Epidermal melanocyte (primary cell): ENCODE data around the gene GLIS1.
"Not testable (repeated sequence)": the region's sequence is repeated elsewhere in the genome, so short reads cannot be mapped to it uniquely, and the experiment has no call there.

Experiments
- DNase-seq: peaks from one replicate; pipeline ENCODE4 v3.0.0; 2011; ENCODE audit warnings: low spot score; ENCODE audit not compliant: insufficient read length

Gene GLIS1

GRCh38 chr1:53739109-53739681 lies at the start of gene GLIS1:
Gene GLIS1 (minus strand): TSS chr1:53739164. CDS start chr1:53738064, 1,100 bp downstream.
- peak; percentile 88 for DNase-seq

GRCh38 chr1:53787655-53788054 lies 48.7 kb upstream of the GLIS1 start:
- DNase-seq: no peak

DNA sequence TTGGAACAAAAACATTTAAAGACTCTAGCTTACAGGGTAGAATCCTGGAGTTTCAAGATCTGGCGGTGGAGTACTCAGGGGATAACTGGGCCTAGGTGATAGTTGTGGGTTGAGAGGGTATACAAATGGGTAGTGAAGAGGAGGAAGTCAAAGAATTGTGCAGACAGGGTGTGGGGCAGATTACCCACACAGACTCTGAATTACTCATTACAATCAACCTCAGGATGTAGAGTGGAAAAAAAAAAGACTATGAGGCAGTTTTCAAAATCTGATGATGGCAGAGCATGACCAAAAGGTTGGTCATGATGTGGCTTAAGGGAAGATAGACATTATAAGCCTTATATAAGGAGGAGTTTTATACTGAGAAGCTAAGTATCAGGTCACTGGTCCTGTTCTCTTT lies 44.1 kb upstream of the GLIS1 start:
- no peak for DNase-seq

DNA sequence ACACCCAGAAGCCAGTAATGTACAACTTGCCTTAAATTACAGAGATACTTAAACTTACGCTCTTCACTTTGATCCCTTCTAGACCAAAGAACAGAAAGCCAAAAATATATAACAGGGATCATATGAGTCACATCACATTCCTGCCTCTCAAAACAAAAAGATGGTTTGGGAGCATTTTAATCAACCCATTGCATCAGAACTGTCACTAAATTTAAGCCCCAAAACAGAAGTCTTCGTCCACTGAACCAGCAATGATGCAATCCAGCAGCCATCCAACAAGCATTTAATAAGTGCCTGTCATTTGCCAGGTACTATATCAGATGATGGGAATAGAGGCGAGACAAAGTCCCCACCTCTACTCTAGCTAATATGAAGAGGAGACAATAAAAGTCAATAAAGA lies 42.7 kb upstream of the GLIS1 start:
- no peak for DNase-seq

DNA sequence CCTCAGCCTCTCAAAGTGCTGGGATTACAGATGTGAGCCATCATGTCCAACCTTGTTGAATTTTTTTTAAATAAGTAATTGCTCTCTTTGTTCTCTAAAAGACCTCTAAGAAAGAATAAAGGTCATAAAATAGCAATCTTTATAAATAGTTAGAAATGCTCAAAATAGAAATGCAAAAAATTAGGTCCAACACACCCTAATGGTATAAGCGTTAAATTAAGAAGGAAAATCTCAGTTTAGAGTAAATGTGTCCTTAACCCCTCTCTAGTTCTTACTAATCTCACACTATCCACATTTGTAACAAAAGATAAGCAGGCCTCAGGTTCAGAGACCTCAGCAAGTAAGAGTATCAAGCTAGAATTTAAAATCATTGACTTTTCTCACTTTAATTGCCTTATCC lies 38.3 kb upstream of the GLIS1 start:
- DNase-seq: no peak

GRCh38 chr1:53771648-53772047 lies 32.7 kb upstream of the GLIS1 start:
- no peak for DNase-seq

- no peak for DNase-seq
Observed at GRCh38 chr1:53769780-53770179, 30.8 kb upstream of the GLIS1 start.

- no peak for DNase-seq
Observed at GRCh38 chr1:53769184-53769583, 30.2 kb upstream of the GLIS1 start.

DNA sequence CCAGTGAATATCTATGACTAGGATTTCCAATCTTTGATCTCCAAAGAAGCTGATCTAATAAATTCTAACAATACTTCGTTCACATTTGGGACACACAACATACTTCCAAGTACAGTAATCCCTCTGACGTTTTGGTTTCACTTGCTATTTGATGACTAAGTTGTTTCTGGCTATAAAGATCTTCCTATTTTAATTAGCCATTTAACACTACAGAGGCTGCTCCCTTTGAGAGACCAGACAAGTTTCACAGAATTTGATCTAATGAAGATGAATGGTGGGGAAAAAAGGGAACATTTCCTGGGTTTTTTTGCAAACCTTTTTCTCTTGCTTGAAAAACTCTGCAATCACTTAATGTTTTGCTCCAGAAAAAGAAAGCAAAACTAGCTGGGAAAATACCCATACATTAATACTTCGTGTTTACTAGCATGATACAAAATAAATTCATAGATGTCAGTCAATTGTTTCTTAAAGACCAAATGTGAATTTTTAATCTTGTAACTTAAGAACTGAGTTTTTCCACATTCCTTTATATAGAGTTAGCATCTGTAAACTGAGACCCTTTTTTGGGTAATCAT lies 28.0 kb upstream of the GLIS1 start:
- no peak for DNase-seq

- DNase-seq: no peak
Observed at GRCh38 chr1:53766194-53766742, 27.3 kb upstream of the GLIS1 start.

DNA sequence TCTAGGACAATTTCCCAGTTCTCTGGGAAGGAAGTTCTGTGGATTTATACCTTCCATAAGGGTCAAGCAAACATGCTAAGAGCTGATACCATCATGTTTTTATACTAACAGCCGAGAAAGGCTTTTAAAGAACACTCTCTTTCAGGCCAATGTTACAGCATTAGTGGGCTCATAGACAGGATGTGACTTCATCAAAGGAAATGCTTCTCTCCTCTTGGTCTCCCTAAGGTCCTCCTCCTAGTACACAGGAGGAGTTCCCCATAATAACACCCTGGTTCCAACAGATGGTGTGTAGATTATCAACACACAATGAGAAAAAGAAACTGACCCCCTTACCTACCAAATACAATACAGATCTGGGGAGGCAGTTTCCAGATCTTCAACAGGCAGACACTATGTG lies 26.7 kb upstream of the GLIS1 start:
- DNase-seq: no peak

DNA sequence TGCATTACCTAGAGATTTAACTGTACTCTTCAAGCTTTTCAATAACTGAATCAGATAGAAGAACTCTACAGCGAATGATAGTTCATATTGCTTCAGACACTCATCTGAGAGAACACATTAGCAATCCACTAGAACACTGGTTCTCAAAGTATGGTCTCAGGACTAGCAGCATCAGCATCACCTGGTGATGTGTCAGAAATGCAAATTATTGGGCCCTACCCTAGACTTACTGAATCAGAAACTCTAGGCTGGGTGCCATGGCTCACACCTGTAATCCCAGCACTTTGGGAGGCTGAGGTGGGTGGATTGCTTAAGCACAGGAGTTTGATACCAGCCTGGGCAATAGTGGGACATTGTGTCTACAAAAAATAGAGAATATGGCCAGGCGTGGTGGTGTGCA lies 24.9 kb upstream of the GLIS1 start:
- no peak for DNase-seq

GRCh38 chr1:53763461-53763860 lies 24.5 kb upstream of the GLIS1 start:
- no peak for DNase-seq

DNA sequence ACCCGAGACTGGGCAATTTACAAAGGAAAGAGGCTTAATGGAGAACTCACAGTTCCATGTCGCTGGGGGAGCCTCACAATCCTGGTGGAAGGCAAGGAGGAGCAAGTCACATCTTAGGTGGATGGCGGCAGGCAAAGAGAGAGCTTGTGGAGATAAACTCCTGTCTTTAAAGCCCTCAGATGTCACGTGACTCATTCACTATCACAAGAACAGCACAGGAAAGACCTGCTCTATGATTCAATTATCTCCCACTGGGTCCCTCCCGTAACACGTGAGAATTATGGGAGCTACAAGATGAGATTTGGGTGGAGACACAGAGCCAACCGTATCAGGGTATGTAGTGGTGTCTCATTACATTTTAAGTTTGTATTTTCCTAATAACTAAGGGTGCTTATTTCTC lies 21.5 kb upstream of the GLIS1 start:
- not testable (repeated sequence) for DNase-seq

- DNase-seq: no peak
Observed at GRCh38 chr1:53755874-53756273, 16.9 kb upstream of the GLIS1 start.

DNA sequence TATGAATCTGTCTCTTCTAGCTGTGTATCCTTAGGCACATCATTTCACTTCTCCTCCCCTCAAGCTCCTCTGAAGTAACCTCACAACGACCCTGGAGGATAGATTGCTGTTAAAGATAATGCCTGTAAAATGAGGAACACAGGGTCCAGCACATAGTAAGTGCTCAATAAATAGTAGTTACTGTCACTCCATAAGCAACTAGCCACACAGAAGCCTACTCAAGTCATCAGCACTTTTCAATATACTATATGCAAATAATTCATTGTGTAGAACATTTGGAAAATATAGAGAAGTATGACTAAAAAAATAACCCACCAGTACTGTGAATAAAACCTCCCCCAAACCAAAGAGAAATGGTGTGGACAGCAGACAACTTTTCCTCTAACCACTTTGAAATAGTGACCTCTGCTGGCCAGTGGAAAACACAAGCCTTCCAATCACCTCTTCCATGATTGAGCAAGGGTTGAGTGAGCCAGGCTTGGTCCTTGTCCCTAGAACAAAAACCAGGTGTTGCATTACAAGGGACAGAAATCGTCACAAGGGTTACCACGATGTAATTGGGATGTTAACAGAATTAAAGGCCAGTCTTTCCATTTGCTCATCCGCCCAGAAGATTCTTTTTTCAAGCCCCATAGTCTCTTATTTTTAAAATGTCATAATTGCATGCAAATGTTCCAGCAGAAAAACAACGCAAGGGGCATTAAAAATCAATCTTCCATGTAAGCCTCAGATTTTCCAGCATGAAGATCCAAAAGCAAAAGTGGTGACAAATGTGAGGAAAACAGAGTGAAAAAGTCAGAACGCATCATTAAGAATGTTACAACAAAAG lies 15.7 kb upstream of the GLIS1 start:
- peak; percentile 57 for DNase-seq

DNA sequence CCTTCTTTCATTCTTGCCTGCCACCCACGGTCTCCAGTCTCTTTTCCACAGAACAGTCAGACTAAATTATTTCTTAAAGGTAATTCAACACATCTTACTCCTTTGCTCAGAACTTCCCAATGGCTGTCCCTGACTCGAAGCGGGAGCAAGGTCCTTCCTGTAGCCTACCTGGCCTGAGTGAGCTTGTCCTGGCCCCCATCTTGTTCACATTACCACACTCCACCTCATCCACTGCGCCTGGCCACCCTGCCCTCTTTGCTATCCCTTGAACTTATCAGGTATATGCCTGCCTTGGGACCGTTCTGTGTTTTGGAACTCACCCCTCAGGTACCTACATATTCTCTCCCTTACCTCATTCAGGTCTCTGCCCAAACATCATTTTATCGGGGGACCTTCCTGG lies 13.3 kb upstream of the GLIS1 start:
- DNase-seq: no peak

- DNase-seq: no peak
Observed at GRCh38 chr1:53747841-53748240, 8.9 kb upstream of the GLIS1 start.

GRCh38 chr1:53740621-53741105 lies 1.7 kb upstream of the GLIS1 start:
- DNase-seq: no peak

DNA sequence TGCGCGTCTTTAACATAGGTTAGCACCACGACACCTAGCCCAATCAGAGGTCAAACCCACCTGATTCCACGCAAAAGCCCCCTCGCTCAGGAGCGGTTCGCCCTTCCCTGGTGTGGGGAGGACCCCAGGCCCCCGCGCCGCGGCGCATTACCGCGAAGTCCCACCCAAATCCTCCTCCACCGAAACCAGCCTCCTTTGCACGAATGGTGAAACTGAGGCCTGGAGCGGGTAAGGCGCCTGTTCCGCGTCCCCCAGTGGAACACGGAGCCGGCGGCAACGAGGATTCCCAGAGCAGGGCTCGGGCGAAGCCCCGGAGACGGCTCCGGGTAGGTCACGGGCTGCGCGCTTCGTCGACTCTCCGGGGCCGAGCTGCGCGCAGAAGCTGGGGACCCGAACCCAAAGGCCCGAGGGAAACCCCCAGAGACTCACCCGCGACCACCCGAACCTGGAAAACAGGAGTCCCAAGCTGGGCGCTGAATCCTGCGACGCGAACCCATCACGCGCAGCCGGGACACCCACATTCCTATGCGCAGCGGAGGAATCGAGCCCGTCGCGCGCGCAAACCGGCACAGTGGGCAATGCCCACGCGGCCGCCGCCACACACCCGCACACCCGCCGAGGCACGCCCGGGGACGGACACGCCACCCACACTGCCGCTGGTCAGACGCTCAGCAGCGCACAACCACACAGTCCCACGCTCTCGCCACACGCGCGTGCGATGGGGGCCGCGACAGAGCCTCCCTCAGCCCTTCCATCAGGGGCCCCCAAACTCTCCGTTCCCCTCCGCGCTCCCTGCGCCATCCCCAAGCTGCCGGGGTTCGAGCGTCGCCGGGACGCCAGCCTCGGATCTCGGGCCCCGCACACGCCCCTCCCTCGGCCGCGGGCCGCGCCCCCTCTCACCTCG lies 507 bp downstream of the GLIS1 start:
- no peak for DNase-seq

DNA sequence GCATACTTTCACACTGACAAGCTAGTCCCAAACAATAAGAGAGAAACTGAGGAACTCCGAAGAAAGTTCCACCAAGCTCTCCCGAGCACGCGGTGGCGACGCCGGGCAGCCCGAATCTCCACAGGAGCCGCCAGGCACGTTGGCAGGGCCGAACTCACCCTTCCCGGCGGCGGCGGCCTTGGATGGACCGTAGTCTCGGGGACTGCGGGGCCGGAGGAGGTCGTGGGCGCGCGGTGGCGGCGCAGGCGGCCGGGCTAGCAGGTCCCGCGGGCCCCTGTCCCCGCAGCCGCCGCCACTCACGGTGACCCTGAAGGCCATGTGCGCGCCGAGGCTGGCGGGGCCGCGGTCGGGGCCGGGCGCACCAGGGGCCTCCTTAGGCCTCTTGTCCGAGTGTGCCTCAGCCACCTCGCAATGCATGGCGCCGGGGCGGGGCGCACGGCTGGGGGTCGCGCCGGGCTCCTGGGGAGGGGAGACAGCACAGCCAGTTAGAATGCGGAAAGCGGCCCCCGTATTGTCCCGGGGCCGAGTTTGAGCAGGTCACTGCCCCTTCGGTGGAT lies 1.2 kb downstream of the GLIS1 start:
- no peak for DNase-seq
